Measurements from ENCODE around the gene E2F1.

DNA sequence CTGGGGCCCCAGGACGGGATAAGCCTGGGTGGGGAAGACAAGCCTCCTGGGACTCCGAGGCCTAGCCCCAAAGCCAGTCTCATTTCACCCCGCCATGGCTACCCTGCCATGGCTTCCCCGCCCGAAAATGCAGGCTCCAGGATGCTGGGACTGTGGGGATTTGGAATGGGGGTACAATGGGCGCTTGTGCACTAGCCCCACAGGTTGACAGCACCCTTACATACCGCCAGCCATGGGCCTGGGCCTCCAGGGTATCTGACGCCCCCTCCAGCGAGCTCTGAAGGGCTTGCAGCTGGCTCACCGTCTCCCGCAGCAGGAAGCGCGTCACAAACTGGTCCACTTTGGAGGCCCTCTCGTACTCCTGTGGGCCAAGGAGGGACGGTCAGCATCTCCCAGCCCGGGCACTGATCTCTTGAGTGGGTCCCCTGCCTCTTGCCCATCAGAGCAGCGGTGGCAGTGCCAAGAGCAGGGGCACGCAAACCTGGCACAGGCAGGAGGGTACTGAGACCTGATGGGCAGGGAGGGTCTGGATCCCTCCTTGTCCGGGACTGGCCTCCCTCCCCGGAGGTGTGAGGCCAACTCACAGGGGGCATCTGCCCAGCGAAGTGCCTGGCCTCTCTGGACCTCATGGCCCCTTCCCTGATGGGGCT lies 26.0 kb downstream of the E2F1 start:
- TF ChIP-seq, protein P1, sequence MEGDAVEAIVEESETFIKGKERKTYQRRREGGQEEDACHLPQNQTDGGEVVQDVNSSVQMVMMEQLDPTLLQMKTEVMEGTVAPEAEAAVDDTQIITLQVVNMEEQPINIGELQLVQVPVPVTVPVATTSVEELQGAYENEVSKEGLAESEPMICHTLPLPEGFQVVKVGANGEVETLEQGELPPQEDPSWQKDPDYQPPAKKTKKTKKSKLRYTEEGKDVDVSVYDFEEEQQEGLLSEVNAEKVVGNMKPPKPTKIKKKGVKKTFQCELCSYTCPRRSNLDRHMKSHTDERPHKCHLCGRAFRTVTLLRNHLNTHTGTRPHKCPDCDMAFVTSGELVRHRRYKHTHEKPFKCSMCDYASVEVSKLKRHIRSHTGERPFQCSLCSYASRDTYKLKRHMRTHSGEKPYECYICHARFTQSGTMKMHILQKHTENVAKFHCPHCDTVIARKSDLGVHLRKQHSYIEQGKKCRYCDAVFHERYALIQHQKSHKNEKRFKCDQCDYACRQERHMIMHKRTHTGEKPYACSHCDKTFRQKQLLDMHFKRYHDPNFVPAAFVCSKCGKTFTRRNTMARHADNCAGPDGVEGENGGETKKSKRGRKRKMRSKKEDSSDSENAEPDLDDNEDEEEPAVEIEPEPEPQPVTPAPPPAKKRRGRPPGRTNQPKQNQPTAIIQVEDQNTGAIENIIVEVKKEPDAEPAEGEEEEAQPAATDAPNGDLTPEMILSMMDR (IDR thresholded peaks at IDR 0.05), result no peak
- no peak for TF ChIP-seq POLR2A (IDR thresholded peaks at IDR 0.05)

Measured in esophagus squamous epithelium (tissue), 4 donors.